Middle frontal gyrus (tissue), 1 donor: ENCODE data around the gene POU2F1.

Experiments used
- DNase-seq: peaks from one replicate; pipeline ENCODE4 v3.0.0-alpha.2; 2015; ENCODE audit warnings: low spot score; ENCODE audit errors: extremely low spot score

Gene POU2F1

GRCh38 chr1:167362638-167363037, 142.0 kb downstream of the POU2F1 start:
- no peak for DNase-seq

- DNase-seq = no peak
Observed at GRCh38 chr1:167364826-167365225, 144.1 kb downstream of the POU2F1 start.

- no peak for DNase-seq
Observed at GRCh38 chr1:167365360-167365759, 144.7 kb downstream of the POU2F1 start.

GRCh38 chr1:167367705-167368104, 147.0 kb downstream of the POU2F1 start:
- no peak for DNase-seq

- no peak for DNase-seq
Observed at GRCh38 chr1:167369175-167369574, 148.5 kb downstream of the POU2F1 start.

GRCh38 chr1:167369933-167370332, 149.2 kb downstream of the POU2F1 start:
- DNase-seq = no peak

GRCh38 chr1:167371030-167371429, 150.3 kb downstream of the POU2F1 start:
- no peak for DNase-seq

- no peak for DNase-seq
Observed at GRCh38 chr1:167373398-167373797, 152.7 kb downstream of the POU2F1 start.

GRCh38 chr1:167373986-167374385, 153.3 kb downstream of the POU2F1 start:
- no peak for DNase-seq

GRCh38 chr1:167375949-167376348, 155.3 kb downstream of the POU2F1 start:
- no peak for DNase-seq

GRCh38 chr1:167387251-167387910, 166.7 kb downstream of the POU2F1 start:
- DNase-seq = no peak

- DNase-seq = no peak
Observed at GRCh38 chr1:167388976-167389375, 168.3 kb downstream of the POU2F1 start.

GRCh38 chr1:167392200-167392696, 171.6 kb downstream of the POU2F1 start:
- DNase-seq = no peak

GRCh38 chr1:167400359-167400953, 179.8 kb downstream of the POU2F1 start:
- no peak for DNase-seq

- no peak for DNase-seq
Observed at GRCh38 chr1:167401260-167401873, 180.7 kb downstream of the POU2F1 start.

GRCh38 chr1:167404161-167404888, 183.6 kb downstream of the POU2F1 start:
- DNase-seq = no peak

- no peak for DNase-seq
Observed at GRCh38 chr1:167404908-167405307, 184.2 kb downstream of the POU2F1 start.

GRCh38 chr1:167408355-167408754, 187.7 kb downstream of the POU2F1 start:
- DNase-seq = no peak

GRCh38 chr1:167409183-167409582, 188.5 kb downstream of the POU2F1 start:
- no peak for DNase-seq

- no peak for DNase-seq
Observed at GRCh38 chr1:167412072-167412471, 191.4 kb downstream of the POU2F1 start.

- no peak for DNase-seq
Observed at GRCh38 chr1:167412920-167413319, 192.2 kb downstream of the POU2F1 start.

- no peak for DNase-seq
Observed at GRCh38 chr1:167413328-167413727, 192.6 kb downstream of the POU2F1 start.
